Stimulated activated CD8-positive, alpha-beta memory T cell treated with anti-CD3 and anti-CD28 coated beads, Interleukin-15, amount 100 ng/mL, for 24 hours (primary cell): ENCODE measurements around the gene RNF214.
"Not testable (repeated sequence)": the region's sequence is repeated elsewhere in the genome, so short reads cannot be mapped to it uniquely, and the experiment has no call there.

Experiments
- DNase-seq: peaks from one replicate; pipeline ENCODE4 v3.0.0-alpha.2; 2020; ENCODE audit warnings: low read depth

Gene RNF214

DNA sequence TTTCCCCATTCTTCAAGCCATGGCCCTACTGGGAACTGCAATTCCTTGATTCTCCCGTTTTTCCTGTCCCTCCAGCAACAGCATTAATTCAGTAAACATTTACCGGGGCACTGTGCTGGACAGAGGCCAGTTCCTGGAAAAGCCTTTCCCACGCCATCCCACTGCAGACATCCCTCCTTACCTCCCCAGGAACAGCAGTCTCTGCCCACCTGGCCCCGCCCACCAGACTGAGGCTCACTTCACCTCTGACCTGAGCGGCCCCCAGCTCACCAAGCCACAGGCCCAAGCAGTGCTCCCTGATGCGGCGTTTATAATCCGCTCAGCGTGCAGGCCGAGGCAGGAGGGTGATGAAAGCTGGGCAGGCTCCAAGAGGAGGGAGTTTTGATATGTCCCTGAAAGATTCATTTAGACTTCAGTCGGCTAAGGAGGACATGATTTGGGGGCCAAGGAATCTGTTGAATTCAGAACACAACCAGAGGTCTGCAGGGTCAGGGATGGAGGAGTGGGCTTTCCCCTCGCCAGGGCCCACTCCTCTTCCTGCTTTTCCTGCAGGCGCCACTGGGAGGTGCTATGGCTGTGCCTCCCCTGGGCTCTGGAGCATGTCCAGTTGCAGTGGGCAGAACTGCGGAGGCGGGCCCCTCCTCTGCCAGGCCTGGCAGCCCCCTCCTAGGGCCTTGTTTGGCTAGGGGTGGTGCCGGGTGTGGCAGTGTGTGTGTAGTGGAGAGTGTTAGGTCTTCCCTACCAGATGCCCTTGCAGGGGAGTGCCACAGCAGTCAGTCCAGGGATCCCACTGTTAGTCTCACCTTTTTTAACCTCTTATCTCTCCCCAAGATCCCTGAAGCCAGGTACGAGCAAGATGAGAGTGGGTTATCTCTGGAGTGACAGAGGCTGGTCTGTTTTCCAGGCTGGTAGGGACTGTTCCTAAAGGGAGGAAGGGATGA, 34.7 kb upstream of the RNF214 start:
- DNase-seq = no peak

DNA sequence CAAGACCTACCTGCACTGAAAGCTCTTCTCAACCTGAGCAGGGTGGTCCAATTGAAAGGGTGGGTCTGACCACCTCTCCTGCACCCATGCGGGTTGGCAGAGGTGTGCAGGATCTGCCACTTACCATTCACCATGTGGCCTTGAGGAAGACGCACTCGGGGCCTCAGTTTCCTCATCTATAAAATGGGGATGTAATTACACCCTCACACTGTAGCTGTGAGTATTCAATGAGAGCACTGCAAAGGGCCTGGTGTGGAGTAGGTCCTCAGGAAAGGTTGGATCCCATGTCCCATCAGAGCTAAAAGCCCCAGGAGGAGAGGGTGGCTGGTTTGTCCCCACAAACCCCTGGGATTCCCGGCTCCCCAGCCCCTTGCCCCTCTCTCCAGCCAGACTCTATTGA, 33.9 kb upstream of the RNF214 start:
- DNase-seq = no peak

DNA sequence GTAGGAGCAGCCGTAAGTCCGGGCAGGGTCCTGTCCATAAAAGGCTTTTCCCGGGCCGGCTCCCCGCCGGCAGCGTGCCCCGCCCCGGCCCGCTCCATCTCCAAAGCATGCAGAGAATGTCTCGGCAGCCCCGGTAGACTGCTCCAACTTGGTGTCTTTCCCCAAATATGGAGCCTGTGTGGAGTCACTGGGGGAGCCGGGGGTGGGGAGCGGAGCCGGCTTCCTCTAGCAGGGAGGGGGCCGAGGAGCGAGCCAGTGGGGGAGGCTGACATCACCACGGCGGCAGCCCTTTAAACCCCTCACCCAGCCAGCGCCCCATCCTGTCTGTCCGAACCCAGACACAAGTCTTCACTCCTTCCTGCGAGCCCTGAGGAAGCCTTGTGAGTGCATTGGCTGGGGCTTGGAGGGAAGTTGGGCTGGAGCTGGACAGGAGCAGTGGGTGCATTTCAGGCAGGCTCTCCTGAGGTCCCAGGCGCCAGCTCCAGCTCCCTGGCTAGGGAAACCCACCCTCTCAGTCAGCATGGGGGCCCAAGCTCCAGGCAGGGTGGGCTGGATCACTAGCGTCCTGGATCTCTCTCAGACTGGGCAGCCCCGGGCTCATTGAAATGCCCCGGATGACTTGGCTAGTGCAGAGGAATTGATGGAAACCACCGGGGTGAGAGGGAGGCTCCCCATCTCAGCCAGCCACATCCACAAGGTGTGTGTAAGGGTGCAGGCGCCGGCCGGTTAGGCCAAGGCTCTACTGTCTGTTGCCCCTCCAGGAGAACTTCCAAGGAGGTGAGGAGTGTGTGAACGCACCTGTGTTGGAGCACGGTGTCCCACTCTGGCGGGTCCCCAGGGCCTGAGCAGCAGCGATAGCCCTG, 33.2 kb upstream of the RNF214 start, which contains the start of gene TAGLN:
TAGLN (plus strand) TSS at position 318 of the 863 bp plus-strand sequence. CDS start 3,644 bp downstream, outside the sequence.
- no peak for DNase-seq

DNA sequence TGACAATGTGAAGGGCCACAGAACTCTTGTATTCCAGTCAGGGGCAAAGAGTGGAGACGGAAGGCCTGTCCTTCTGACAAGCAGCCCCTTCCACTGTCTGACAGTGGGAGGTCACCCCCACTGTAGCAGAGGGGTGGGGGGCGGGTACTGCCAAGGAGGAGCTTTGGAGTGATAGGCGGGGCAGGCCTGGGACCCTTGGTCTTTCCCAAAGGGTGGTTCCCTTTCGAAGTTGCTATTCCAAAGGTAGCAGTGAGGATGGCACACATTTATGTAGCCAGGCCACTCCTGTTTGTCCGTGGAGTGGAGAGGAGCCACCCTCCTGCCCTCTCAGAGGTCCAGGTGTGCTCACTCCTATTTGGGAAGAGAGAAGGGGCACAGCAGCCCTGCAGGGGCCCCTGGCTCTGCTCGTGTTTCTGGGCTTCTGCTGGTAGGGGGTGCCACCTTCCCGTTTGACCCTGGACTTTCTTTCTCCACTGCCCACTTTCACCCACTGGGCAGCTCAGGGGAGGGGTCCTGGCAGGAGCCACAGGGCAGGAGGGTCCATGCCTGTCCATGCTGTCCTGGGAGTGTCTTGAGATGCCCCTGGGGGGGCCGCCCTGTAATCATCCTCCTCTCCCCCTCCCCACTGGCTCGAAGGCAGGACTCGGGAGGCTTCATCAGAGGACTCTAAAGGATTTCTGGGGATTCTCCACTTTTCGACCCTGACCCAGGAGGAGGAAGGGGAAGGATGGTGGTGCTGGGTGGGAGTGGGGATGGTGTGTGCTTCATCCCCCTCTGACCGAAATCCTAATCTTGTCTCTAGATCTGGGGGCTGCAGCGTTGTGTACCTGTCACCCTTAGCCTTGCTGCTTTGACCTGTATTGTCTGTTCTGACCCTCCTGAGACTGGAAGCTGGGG, 32.3 kb upstream of the RNF214 start:
- no peak for DNase-seq

DNA sequence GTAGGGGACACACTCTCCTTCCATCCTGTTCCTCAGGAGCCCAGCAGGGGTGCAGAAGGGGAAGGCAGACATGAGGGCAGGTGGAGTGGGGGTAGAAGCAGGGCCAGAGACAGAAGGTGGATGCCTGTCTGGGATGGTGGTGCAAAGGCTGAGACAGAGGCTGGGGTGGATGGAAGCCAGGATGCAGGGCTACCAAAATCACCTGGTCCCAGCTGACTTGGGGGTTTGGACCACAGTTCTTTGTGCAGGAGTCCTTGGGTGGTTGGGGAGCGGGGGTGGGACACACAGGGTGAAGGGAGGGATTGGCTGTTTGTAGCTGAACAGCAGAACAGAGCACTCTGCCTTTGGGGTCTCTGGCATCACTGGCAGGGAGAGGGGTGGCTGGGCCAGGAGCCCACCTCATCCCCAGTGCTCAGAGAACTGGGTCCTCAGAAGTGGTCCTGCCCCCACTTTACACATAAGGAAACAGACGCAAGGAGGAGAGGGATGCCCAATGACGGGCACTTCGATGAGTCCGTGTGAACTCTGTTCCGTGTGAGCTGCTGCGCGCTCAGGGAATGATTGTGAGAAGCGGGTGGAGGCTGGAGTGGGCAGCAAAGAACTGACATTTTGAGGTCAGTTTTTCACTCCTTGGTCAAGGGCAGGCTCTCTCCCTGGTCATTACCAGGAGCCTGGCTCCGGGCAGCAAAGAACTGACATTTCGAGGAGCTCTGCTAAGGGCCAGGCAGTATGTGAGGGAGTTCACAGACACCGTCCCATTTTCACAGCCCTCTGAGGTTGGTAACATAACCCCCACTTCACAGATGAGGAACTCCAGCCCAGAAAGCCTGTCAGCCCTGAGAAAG, 31.4 kb upstream of the RNF214 start:
- no peak for DNase-seq

DNA sequence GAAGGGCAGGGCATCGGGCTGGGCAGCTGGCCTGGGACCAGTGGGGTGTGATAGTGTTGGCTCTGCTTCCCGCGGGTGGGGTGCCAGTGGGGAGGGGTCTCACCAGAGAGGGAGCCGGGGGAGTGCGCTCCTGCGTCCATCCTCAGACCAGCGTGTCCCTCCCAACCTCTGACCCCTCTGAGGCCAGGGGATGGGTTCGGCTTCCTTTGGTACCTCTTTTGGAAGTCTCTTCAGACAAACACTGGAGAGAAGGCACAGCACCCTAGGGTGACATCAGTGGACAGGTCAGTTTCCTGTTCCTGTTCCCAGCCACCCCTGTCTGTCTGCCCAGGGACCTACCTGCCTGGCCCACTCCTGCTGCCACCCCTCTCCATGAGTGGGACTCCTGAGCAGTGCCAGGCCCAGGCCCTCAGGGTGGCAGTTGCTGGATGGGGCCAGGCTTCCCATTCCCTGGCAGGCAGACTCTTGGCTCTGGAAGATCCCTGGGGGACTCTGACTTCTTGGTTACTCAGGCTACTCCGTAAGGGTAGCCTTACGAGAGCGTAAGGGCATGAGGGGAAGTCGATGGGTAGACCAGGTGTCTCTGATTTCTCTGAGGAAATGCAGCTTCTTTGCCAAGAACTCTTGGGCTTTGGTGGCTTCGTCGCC, 30.7 kb upstream of the RNF214 start:
- DNase-seq = no peak

DNA sequence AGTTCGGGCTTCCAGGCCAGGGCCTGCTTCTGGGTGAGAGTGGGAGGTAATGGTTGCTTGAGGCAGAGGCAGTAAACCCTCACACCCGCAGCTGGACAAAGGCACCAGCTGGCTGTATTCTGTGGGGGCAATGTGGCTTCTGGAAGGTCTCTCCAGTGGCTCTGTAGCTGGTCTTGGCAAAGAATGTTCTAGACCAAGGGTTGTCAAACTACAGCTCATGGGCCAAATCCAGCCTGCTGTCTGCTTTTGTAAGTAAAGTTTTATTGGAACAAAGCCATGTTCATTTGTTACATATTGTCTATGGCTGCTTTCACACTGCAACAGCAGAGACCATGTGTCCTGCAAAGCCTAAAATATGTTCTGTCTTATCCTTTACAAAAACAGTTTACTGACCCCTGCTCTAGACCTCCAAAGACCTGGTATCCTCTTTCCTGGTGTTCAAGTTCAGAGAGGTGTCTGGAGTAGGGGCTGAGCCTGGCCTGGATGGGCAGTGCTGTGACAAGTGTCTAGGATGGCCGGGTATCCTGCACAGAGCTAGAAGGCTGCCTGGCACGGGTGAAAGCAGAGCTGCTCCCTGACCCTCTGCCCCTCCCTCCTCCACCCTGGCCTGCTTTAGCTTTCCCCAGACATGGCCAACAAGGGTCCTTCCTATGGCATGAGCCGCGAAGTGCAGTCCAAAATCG, 29.9 kb upstream of the RNF214 start:
- no peak for DNase-seq

DNA sequence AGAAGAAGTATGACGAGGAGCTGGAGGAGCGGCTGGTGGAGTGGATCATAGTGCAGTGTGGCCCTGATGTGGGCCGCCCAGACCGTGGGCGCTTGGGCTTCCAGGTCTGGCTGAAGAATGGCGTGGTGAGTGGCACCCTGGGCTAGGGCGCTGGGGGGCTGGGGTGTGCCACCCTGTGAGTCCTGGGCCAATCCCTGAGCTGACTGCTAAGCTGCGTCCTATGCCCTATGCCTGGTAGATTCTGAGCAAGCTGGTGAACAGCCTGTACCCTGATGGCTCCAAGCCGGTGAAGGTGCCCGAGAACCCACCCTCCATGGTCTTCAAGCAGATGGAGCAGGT, 29.4 kb upstream of the RNF214 start:
- DNase-seq = no peak

DNA sequence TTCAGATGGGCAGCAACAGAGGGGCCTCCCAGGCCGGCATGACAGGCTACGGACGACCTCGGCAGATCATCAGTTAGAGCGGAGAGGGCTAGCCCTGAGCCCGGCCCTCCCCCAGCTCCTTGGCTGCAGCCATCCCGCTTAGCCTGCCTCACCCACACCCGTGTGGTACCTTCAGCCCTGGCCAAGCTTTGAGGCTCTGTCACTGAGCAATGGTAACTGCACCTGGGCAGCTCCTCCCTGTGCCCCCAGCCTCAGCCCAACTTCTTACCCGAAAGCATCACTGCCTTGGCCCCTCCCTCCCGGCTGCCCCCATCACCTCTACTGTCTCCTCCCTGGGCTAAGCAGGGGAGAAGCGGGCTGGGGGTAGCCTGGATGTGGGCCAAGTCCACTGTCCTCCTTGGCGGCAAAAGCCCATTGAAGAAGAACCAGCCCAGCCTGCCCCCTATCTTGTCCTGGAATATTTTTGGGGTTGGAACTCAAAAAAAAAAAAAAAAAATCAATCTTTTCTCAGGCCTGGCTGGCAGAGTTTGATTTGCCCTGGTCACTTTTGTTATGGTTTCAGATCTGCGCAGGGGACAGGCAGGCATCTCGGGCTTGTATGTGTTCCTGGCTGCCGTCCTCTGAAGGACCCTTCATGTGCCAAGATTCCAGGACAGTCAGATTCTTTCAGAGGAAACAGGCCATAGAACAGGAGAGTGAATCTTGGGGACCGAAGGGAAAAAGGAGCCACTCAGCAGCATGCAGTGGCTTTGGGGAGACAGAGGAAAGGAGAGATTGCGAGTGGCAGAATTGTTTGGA, 28.0 kb upstream of the RNF214 start:
- DNase-seq = no peak

DNA sequence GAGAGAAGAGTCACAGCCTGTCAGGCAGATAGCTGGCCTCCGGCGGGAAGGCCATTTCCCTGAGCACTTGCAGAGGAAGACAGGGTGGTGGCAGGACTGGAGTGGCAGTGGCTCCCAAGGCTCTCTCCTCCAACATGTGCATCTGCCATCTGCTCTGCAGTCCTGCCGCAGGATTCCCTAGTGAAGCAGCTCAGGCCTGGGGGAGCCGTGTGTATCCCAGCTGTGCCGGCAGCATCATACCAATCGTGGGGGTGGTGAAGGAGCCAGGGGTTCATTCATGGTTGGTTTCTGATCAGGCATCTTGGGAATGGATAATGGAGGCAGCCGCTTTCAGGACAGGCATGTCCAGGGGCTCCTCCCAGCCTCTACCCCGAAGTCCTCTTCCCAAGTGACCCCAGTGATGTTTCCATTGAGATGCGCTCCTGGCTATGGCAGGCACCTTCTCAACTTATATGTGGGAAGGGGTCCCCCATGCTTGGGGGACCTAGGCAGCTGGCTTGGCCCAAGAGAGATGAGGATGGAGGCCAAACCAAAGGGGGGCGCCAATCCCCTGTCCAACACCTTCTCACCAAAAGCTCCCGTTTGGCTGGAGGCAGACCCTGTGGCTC, 27.2 kb upstream of the RNF214 start:
- no peak for DNase-seq

DNA sequence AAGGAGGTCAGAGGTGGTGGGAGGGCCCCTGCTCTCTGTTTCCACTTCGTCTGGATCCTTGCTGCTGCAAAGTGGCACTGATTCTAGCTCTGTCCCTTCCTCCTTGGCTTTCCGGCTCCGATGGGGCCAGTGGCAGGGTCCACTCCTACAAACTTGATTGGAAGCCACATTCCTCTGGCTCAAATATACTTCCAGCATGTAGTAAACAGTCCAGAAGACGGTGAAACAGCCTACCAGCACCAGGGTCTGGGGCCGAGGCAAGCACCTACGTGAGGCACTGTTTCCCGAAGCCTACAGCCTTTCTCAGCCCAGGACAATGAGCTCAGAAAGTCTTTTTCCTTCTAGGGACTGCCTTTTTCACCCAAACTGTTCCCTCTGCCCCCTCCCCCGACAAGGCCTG, 26.4 kb upstream of the RNF214 start:
- not testable (repeated sequence) for DNase-seq

DNA sequence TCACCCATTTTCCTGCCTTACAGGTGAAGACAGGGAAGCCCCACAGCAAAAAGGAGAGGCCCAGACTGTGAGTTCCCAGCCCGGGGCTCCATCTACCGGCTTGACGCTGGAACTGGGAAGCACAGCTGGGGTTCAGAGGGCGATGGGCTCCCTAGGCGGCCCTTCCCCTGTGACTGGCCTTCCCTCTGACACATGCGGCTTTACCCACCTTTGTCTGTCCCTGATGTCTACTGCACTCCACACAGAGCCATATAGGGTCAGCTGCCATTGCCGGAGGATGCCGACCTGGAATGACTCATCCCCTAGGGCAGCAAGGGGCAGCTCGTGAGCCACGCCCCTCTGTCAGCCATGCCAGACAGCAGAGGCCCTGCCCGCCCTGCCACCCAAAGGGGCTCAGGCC, 25.6 kb upstream of the RNF214 start:
- DNase-seq = not testable (repeated sequence)

DNA sequence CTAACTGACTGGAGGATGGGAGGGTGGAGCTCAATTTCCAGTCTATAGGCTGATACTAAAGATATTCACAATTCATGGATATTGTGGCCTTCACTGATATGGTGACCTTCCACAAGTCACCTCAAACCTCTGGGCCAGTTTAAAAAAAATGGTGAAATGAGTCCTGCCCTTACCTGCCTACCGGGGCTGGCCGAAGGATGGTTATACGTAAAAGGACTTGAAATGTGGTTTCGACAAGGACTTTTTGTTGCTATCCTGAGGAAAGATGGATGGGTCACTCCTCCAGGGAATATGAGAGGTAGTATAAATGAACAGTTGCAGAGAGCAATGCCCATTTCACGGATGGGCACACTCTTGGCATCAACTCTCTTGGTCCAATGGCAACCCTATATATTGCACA, 25.0 kb upstream of the RNF214 start:
- DNase-seq = not testable (repeated sequence)

DNA sequence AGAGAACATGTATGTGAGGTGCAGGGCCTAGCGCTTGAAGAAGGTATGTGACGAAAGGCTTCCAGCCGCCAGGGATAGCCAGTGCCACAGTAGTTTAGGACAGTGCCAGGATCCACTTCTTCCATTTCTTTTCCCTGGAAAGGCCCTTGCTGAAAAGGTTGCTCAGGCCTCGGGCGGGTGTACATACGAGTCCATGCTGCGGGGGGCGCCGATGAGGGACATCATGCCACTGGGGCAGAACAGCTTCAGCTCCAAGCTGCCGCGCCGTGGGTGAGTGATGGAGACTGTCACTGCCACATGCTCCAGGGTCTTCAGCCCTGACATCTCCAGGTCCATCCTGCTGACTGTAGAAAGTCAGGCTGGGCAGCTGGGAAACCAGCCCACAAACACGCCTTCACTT, 23.8 kb upstream of the RNF214 start:
- DNase-seq = not testable (repeated sequence)

DNA sequence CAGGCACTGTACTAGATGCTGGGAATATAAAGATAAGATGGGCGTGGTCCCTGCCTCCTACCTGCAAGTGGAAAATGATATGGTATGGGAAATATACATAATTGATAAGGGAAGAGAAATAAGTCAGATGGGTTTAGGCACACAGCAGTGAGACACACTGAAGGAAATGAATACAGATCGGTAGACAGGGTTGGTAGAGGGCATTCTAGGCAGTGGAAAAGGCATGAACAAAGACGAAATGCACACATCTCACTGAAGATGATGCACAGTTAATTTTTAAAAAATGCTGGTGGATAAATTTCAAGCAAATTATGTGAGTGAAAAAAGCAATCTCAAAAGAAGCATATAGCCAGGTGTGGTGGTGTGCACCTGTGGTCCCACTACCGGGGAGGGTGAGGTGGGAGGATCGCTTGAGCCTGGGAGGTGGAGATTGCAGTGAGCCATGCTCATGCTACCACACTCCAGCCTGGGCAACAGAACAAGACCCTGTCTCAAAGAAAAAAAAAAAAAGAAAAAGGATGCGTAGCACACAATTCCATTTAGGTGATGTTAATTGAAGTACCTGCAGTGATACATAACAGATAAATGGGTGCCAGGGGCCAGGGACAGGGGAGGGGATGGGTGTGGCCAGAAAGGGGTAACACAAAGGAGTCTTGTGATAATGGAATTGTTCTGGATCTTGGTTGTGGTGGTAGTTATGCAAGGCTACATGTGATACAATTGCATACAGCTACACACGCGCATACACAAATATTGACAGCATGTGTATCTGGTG, 22.9 kb upstream of the RNF214 start:
- DNase-seq = not testable (repeated sequence)

DNA sequence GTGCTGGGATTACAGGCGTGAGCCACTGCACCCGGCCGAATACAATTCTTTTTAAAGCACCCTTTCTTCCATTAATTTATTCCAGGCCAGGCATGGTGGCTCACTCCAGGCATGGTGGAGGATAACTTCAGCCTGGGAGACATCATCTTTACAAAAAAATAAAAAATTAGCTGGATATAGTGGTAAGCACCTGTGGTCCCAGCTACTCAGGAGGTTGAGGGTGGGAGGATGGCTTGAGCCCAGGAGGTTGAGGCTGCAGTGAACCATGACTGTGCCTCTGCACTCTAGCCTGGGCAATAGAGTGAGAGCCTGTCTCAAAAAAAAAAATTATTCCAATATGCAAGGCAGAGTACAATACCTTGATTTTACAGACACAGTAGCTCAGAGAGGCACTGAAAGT, 21.9 kb upstream of the RNF214 start:
- no peak for DNase-seq

DNA sequence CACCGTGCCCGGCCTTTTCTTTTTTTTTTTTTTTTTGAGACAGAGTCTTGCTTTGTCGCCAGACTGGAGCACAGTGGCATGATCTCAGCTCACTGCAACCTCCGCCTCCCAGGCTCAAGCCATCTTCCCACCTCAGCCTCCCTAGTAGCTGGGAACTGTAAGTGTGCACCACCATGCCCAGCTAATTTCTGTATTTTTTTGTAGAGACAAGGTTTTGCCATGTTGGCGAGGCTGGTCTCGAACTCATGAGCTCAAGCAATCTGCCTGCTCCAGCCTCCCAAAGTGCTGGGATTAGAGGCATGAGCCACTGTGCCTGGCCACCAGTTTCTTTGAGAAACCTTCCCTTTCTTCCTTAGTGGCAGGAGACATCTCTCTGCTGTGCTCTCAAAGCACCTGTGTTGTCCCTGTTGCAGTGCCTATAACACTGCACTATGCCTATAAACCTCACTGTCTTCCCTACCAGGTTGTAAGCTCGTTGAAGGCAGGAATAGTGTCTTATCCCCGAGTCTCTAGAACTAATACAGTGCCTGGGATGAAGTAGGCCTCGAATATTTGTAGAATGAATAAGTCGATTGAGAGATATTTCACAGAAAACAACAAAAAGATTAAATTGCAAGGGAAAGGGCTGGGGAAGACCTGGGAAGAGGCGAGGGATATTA, 19.6 kb upstream of the RNF214 start:
- DNase-seq = no peak
